ENCODE results near the gene CCDC194. TPM values are rescaled to one million over a fixed set of nuclear protein-coding genes. Genes with fewer than 3 reads are reported as not detected.

The CCDC194 gene
- total and polyA plus RNA-seq, 2 of the 13 experiments (the other 11 are each of a cell fraction or from before 2014, with no cell fraction given): 0.13 to 0.21 TPM

DNA sequence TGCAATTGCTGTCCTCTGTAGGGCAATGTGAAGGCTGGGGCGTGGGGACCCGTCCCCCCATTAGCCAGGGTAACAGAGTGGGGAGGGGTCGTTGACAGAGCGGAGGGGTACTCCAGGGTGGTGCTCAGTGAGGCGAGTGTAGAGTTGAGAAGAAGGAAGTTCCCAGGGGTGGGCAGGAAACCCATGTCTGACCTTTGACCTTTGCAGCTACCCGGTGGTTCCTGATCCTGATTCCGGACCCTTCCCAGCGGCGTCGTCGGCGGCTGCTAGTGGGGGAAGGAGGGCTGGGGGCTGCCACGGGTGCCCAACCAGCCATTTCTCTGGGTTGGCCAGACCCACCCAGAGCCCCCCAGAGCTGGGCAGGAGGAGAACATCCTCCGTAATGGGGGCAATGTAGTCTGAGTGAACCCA, 14.8 kb downstream of the CCDC194 start (continued):
- TF ChIP-seq, protein P1, sequence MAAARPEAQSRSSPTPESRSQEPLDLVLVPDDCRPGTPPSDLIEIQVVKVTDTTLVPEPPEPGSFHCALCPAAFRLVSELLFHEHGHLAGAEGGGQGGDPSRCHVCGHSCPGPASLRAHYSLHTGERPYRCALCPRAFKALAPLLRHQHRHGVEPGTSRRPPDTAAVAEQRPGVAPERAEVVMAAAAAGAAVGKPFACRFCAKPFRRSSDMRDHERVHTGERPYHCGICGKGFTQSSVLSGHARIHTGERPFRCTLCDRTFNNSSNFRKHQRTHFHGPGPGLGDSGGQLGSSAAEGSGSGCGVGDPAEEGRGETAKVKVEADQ (CRISPR knock-in tag; IDR thresholded peaks at IDR 0.05; ENCODE audit: borderline replicate concordance): no peak
- TF ChIP-seq RXRA (CRISPR knock-in tag; IDR thresholded peaks at IDR 0.05): no peak
- peak; percentile 48; the same call in 1 of the 2 replicates for TF ChIP-seq ZNF687 (CRISPR knock-in tag; IDR thresholded peaks at IDR 0.05)
- TF ChIP-seq MATR3 (CRISPR knock-in tag; IDR thresholded peaks at IDR 0.05): no peak
- TF ChIP-seq, protein P2, sequence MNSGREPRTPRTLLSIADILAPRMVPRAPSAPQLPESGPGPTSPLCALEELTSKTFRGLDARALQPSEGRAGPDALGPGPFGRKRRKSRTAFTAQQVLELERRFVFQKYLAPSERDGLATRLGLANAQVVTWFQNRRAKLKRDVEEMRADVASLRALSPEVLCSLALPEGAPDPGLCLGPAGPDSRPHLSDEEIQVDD (CRISPR knock-in tag; IDR thresholded peaks at IDR 0.05; ENCODE audit: borderline replicate concordance): no peak
- TF ChIP-seq DRAP1 (CRISPR knock-in tag; IDR thresholded peaks at IDR 0.05): no peak
- TF ChIP-seq ZNF446 (CRISPR knock-in tag; IDR thresholded peaks at IDR 0.05): no peak
- no peak for TF ChIP-seq EZH2 (conservative IDR thresholded peaks at IDR 0.05; ENCODE audit: low read depth, low read length)
- TF ChIP-seq ZNF839 (CRISPR knock-in tag; IDR thresholded peaks at IDR 0.05; ENCODE audit: borderline replicate concordance): no peak
- no peak for TF ChIP-seq HES4 (CRISPR knock-in tag; IDR thresholded peaks at IDR 0.05; ENCODE audit: borderline replicate concordance)
- TF ChIP-seq MEIS2 (CRISPR knock-in tag; IDR thresholded peaks at IDR 0.05): no peak
- TF ChIP-seq RBM22 (optimal IDR thresholded peaks at IDR 0.05; ENCODE audit: low read length): no peak
- TF ChIP-seq SALL2 (CRISPR knock-in tag; IDR thresholded peaks at IDR 0.05): no peak
- TF ChIP-seq ZBTB21 (CRISPR knock-in tag; IDR thresholded peaks at IDR 0.05): no peak
- peak; percentile 27; the same call in 1 of the 2 replicates for TF ChIP-seq GABPA (IDR thresholded peaks at IDR 0.05; ENCODE audit: low read depth, low read length)
- peak; percentile 65 for TF ChIP-seq GABPA (CRISPR knock-in tag; IDR thresholded peaks at IDR 0.05; ENCODE audit: low read depth)
- TF ChIP-seq, protein P3, sequence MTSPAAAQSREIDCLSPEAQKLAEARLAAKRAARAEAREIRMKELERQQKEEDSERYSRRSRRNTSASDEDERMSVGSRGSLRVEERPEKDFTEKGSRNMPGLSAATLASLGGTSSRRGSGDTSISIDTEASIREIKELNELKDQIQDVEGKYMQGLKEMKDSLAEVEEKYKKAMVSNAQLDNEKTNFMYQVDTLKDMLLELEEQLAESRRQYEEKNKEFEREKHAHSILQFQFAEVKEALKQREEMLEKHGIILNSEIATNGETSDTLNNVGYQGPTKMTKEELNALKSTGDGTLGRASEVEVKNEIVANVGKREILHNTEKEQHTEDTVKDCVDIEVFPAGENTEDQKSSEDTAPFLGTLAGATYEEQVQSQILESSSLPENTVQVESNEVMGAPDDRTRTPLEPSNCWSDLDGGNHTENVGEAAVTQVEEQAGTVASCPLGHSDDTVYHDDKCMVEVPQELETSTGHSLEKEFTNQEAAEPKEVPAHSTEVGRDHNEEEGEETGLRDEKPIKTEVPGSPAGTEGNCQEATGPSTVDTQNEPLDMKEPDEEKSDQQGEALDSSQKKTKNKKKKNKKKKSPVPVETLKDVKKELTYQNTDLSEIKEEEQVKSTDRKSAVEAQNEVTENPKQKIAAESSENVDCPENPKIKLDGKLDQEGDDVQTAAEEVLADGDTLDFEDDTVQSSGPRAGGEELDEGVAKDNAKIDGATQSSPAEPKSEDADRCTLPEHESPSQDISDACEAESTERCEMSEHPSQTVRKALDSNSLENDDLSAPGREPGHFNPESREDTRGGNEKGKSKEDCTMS (CRISPR knock-in tag; conservative IDR thresholded peaks at IDR 0.05): no peak
- no peak for TF ChIP-seq ZNF724P (CRISPR knock-in tag; IDR thresholded peaks at IDR 0.05; ENCODE audit: borderline replicate concordance)
- no peak for TF ChIP-seq SCMH1 (CRISPR knock-in tag; IDR thresholded peaks at IDR 0.05; ENCODE audit: borderline replicate concordance)
- no peak for TF ChIP-seq NFE2L1 (CRISPR knock-in tag; IDR thresholded peaks at IDR 0.05; ENCODE audit: borderline replicate concordance)
- peak; percentile 34 for TF ChIP-seq HNF4A (CRISPR knock-in tag; IDR thresholded peaks at IDR 0.05)
